ENCODE measurements around the gene NOP16.

Gene NOP16

DNA sequence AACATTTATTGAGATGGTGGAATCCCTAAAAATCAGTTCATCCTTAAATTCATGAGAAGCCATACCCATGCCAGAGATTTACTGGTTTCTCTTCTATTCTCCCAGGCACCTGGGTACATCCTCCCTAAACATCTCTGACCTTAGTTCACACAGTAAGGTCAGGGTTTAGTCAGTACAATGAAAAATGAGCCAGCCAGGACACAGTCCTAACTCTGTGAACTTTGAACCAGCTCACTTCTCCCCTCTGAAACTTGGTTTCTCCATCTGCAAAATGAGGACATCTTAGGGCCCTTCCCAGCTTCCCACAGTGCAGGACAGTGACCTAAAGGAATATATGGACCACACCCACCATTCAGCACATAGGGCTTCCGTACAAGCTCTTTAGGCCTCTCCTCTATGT lies 1.9 kb downstream of the NOP16 start:
- DNase-seq (ENCODE audit: low read depth in 2 of 2) = no peak

DNA sequence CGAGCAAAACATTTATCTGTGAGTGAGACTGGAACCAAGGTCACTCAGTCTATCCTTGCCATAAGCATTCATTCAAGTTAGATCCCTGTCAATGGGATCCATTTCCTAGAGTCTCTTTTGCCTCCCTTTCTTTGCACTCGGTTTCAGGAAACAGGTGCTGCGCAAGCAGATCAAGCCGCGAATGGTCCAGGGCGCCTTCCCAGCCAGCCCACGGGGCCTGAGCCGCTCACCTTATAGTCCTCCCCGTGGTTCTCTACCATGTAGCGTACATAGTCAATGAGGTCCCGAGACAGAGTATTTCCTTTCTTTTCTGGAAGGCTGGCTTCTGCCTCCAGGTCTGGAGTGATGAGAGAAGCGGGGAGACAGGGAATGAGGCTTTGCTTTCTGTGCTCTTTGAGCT lies 3.4 kb downstream of the NOP16 start:
- DNase-seq (ENCODE audit: low read depth in 2 of 2) = no peak

DNA sequence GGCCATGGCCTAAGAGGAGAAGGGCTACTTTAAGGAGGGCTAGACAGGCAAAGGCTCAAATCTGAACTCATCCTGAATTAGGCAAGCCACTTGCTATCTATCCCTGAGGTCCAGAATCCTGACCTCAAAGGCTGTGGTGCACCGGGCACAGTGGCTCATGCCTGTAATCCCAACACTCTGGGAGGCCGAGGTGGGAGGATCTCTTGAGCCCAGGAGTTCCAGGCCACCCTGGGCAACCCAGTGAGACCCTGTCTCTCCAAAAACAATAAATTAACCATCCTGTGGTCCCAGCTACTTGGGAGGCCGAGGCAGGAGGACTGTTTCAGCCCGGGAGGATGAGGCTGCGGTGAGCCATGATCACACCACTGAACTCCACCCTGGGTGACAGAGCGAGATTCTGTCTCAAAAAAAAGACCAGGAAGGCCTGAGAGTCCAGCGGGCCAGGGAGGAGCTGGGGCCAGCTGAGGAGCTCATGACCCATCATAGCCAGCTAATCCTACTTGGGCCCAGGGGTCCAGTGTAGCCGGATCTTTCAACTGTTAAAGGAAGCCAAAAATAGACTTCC lies 4.0 kb downstream of the NOP16 start:
- DNase-seq (ENCODE audit: low read depth in 2 of 2) = no peak

DNA sequence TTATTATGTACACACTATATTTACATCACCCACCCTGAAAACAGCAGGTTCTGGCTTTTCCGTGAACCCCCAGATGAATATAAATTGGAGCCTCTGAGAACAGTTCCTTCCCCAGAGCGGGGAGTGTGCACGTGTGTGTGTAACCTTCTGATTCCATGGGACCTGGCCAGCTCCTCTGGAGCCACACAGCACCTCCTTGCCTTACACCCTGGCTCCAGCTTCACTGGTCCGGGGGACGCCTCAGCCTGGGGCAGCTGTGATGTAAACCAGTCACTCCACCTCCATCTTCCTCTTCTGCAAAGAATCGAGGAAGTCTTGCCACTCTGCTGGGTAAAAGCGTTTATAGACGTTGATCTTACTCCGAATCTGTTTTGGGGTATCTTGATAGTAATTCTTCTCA lies 4.4 kb downstream of the NOP16 start:
- DNase-seq (ENCODE audit: low read depth in 2 of 2) = no peak

DNA sequence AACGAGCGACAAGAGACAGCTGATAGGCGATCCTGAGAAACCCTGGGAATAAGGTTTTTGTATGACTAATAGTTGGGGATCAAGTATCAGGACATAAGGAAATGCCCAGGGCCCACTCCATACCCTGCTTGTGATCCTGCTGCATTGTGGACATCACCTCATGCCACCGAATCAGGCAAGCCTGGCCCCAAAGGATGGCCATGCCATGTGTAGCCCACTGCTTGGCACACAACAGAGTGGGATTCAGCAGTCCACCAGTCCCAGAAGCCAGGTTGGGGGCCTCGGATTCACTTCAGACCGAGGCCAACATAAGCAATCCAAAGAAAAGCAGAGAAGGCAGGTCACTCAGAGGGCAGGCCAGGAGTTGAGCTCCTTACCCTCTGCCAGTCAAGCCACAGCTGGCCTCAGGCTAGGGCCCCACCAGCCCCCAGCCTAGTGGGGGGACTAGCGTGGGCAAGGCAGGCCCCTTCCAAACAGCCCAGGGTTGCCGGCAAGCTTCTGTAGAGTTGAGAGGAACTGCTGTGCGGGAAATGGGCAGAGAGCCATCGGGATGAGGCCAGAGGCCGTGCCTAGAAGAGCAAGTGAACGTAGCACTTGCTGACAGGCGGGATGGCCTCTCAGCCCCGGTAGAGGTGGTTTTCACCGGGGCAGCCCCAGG lies 5.0 kb downstream of the NOP16 start:
- no peak for DNase-seq (ENCODE audit: low read depth in 2 of 2)

DNA sequence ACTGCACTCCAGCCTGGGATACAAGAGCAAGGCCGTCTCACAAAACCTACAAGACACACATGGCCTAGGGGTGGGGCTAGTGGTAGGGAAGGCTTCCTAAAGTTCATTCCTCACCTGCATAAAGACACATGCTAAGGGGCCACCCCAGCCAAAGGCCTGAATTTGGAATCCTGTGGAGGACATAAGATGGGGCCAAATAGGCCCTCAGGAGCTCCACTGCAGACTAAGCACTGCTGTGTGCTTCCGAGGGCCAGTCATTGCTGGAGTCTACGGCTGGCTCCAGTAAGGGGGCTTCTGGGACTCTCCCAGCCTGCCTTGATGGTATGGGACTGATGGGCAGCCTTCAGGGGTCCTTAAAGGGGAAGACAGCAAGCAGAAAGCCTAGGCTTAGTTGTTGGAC lies 5.7 kb downstream of the NOP16 start:
- no peak for DNase-seq (ENCODE audit: low read depth in 2 of 2)

DNA sequence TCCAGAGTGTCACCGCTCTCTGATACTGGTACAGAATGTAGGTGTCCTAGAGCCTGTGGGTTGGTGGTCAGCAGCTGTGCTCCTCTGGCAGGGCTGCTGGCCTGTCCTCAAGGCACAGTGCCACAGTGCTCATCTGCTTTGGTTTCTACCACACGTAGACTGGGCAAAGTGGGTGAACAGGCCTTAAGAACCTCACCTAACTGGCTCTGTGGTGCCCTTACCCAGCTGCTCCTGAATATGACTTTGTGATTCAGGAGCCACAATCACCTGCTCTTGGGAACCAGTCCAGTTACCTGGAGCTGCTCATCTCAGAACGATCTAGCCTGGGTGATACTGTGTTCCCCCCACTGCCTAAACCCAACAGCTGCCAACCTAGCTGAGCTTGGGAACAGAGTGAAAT lies 6.4 kb downstream of the NOP16 start:
- DNase-seq (ENCODE audit: low read depth in 2 of 2) = no peak

DNA sequence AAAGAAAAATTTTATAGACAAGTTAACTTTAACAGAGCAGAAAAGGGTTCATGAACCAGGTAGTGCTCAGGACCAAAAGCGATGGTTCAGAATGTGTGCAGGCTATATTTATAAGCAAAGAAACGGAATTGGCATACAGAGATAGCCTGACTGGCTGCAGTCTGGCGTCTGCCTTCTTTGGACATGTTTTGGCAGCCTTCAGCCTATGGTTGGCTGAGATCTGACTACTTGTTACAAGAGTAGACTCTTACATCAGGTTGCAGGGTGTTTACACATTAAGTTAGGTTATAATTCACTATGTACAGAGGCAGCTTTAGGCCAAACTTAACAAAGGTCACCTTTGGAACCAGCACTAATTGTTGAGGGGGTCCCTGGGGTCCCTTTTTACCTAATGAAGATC lies 7.0 kb downstream of the NOP16 start:
- no peak for DNase-seq (ENCODE audit: low read depth in 2 of 2)

DNA sequence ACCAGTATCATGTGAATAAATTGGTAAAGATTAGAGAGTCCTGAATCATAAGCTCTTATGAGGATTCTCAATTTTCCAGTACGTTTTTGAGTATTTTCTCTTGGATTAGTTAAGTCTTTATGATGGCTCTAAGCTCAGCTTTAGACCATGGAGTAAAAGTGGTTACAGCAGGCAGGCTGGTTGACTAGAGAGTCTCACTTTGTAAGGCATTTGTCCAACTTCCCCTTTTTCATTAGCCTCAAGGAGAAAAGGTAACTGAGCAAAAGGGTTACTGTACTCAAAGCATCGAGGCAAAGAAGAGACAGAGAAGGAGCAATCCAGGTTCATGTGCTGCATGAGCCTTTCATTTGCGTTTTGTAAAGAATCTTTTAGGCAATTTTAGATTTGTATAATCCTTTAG lies 8.5 kb downstream of the NOP16 start:
- no peak for DNase-seq (ENCODE audit: low read depth in 2 of 2)

DNA sequence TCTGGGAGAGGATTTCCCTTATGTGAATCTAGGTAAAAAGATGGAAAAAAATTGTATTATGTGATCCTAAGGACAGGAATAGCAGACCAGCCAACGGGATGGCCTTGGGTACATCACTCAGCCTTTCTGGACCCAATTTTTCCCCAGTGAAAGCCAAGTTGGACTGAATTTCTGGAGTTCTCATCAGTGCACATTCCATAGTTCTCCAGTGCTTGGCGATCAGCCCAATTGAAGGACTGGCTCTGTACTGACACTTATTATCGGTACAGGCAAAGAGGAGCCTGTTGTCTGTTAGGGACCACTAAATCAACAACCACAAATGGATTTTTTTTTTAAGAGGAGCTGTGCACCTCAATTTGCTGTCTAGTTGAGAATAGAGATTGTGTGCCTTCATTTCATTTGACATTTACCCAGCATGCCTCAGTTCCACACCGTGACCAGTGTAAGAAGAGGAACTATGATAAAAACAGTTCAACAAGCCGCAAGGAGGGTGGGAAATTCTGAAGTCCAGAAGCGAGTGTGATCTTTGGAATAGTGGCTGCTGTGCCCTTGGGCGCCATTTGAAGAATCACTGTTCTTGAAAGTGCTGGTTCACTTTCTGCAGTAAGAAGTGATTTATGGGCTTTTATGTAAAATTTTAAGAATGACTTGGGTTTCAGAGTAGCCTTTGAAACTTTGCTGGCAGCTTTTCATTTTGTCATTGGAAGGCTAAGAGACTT lies 15.1 kb downstream of the NOP16 start:
- DNase-seq (ENCODE audit: low read depth in 2 of 2) = no peak

DNA sequence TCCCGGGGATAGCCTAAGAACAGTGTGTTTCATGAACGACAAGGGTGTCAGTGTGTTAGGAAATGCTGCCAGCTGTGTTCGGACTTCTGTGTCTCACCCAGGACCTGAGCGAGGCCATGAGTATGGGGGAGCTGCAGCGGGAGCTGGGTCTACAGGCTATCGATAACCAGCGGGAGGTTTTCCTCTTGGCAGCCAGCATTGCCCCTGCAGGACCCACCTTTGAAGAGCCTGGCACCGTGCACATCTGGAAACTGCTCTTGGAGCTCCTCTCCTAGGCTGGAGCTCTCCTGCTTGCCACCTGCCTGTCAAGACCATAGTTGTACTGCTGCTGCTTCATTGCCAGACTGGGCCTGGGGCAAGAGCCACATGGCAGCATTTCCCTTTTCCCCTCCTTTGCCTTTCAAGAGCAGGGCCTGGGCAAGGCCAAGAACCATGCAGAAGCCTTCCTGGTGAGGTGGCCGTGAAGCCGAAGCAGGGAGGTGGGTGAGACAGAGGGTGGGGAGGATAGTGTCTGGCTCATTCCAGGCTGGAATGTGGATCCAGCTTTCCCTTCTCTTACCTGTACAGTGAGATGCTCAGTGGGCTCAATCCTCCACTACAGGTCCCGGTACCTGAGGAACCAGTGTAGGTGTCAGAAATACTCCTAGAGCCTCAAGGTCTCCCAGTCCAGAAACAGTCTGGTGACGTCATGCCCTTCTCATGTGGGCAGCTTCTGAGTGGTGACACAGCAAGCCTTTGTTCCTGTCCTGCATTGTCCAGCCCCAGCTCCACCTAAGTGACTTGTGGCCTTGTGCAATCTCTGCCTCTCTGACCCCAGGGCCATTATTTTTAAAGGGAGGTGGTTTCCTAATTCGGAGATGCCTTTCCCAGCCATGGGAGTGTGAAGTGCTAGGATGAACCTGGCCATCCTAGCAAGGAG lies 16.5 kb downstream of the NOP16 start:
- no peak for DNase-seq (ENCODE audit: low read depth in 2 of 2)

DNA sequence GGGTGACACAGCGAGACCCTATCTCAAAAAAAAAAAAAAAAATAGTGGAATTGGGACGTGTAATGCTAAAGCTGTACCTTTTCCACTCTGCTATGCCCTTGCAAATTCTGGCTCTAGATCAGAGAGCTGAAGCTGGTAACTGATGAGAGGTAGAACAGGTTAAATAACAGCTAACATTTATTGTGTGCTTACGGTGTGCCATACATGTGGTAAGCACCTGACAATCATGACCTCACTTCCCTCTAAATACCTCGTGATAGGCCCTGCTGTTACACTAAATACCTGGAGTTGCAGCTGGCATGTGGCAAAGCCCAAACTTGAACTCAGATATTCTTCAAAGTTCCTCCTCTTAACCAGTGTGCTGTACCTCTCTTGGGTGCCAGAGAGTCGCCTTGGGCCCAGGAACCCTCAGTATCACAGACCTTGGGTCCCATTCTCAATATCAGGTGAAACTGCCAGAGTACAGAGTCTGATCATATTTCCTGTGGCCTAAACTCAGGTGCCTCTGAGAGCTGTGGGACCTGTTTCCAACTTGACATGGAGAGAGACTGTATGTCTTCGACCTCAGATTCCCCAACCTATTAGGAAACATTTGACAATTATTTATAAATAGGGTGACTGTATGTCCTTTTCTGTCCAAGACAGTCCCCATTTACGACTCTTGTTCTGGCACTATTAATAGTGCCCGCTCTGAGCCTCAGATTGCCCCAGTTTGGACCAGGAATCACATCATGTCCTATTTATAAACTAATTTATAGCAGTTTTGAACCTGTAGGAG lies 18.3 kb downstream of the NOP16 start:
- no peak for DNase-seq (ENCODE audit: low read depth in 2 of 2)

DNA sequence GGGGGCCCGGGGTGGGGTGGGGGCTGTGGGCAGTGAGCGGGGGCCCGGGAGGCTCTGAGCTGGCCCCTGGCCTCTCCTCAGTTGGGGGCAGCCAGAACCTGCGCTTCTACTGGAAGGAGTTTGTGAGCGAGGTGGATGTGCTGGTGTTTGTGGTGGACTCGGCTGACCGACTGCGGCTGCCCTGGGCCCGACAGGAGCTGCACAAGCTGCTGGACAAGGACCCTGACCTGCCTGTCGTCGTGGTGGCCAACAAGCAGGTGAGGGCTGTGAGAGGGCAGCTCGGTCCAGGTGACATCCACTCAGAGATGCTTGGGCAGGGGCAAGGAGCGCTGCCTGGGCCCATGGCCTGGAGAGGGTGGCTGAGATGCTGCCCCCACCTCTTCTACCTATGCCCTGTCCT lies 19.7 kb downstream of the NOP16 start:
- no peak for DNase-seq (ENCODE audit: low read depth in 2 of 2)

DNA sequence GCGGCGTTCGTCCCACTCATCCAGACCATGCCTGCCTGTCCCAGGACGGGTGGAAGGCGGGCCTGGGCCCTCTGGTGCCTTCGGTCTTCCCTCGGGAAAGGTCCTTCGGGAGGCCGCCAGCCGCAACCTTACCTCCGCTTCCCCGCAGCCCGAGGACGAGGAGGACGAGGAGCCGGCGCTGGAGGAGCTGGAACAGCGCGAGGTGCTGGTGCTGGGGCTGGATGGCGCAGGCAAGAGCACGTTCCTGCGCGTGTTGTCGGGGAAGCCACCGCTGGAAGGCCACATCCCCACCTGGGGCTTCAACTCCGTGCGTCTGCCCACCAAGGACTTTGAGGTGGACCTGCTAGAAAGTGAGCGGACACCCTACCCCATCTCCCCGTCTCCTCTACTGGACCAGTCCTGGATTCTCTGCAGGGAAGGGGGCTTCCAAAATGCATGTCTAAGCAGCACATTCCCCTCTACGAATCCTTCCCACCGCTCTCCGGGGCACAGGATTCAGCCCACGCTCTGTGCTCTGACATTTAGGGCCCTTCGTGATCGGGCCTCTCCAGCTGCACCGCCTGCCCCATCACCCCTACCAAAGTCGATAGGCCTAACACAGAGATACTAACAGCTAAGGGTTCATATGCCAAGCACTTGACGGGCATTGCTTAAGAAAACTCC lies 22.0 kb downstream of the NOP16 start:
- DNase-seq (ENCODE audit: low read depth in 2 of 2) = no peak

DNA sequence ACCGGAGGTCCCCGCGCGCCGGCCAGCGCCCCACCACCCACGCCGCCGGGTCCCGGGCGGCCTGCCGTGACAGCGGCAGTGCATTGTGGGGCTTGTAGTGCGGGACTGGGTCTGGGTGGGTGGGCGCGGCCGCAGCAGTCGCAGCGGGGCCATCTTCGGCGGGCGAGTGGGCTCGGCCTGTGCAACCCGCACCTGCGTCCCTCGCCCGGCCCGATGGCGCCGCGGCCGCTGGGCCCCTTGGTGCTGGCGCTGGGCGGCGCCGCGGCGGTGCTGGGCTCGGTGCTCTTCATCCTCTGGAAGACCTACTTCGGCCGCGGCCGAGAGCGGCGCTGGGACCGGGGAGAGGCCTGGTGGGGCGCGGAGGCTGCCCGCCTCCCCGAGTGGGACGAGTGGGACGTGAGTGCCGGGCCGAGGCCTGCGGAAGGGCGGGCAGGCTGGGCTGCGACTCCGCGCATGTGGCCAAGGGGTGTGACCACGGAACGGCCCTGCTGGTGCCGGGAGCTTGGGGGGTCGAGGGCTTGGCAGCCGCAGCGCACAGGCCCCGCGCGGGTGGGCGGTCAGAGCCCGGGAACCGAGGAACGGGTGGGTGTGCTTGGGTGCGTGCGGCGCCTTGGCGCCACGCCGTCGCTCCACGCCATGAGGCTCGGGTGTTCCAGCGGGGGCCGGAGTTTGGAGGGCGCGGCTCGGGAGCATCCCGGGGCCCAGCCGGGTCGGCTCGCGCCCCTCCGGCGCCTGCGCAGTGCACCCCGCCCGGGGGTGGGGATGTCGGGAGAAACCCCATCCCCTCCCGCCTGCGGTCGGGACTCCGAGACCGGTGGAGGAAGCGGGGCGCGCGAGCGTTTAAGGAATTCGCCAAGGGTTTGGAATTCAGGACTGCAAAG lies 22.8 kb downstream of the NOP16 start, which contains the start of gene ARL10:
Gene ARL10, plus strand, starts transcription at position 137 of the 881 bp plus-strand sequence. Its CDS starts 77 bp downstream, at position 214.
- peak; percentile 52 to 57 for DNase-seq (ENCODE audit: low read depth in 2 of 2)

DNA sequence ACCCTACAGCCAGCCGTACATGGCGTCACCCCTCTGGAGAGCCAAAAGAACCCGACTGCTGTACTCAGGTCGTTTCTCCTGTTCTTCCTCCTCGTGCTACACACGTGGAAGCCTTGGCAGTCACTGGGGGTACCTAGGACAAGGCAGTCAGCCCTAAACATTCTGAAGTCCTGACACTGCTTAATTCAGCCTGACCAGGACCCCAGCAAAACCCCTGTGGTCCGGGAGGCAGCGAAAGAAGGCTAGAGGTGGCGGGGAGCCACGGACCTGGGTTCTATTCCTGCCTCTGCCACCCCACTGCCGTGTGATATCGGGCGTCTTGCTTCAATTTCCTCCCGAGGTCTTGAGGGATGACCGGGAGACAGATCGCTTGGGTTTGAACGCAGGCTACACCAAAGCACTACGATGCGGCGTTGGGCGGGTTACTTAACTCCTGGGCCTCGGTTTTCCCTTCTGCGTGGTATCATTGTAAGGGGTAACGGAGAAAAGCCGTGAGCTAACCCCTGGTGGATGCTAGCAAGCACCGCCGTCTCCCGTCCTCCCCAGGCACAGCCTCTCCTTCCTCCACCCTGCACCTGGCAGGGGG lies 23.5 kb downstream of the NOP16 start:
- no peak for DNase-seq (ENCODE audit: low read depth in 2 of 2)

DNA sequence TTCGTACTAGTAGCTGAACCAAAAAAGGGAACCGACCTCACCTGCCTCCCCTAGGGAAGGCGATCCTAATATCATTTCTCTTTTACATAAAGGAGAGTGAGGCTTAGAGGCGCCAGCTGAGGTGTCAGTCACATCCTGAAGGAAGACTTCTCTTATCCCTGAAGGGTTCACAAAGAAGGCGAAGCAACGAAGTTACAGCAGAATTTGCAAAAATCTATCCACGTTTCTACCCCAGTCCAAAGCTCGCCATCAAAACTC lies 26.2 kb downstream of the NOP16 start:
- DNase-seq (ENCODE audit: low read depth in 2 of 2) = no peak

DNA sequence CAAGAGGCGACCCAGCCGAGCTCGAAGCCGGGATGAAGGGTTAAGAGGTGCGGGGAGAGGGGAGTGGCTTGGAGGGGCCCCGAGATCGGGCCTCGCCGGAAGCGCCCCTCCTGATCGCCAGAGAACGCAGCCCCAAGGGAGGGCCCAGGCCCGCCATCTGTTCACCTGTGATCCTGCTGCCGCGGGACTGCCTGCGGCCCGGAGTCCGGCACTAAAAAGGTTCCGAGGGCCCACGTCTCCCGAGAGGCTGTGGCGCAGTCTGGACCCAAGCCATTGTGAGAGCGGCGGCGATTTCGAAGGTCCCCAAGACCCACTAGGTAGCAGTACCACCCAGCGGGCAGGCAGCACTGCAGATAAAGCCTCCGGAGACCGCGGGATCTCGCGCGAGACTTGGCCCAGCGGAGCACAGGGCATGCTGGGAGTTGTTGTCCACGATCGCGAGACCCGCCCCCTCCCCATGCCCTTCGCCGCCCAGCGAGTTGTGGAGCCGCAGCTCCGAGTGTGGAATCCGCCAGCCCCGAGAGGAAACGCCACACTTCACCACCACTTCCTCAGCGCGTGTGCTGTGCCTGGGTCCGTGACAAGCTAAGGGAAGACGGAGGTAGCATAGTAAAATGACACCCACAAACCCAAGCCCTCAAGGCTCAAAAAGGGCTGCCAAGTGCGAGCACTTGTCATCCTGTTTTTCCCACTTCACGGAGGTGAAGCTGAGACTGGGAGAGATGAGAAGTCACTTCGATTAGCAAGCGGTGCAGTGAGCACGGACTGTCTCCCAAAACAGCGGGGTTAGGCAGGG lies 26.8 kb downstream of the NOP16 start, which contains the start of gene KIAA1191:
Gene KIAA1191, minus strand, starts transcription at position 328 of the 796 bp plus-strand sequence. CDS start 2,256 bp downstream, outside the sequence.
- peak; percentile 90 to 91 for DNase-seq (ENCODE audit: low read depth in 2 of 2)

Data from stimulated activated CD8-positive, alpha-beta memory T cell treated with anti-CD3 and anti-CD28 coated beads, Interleukin-15, amount 100 ng/mL, for 48 hours (primary cell).